GM21528 (cell line): ENCODE results near the gene CD46.
"Not testable (repeated sequence)": the region's sequence is repeated elsewhere in the genome, so short reads cannot be mapped to it uniquely, and the experiment has no call there.

Experiments
- ATAC-seq: cut with Tn5 transposase; IDR thresholded peaks from one replicate; pipeline ENCODE4 v1.9.1; 2021; ENCODE audit warnings: mild to moderate bottlenecking, moderate library complexity; ENCODE audit not compliant: unreplicated experiment, low FRiP score

CD46 gene

GRCh38 chr1:207751790-207752455, at the start of gene CD46:
CD46 (plus strand) TSS chr1:207752054; CDS start chr1:207752213, 159 bp downstream.
- peak; percentile 95 for ATAC-seq

- ATAC-seq: no peak
These were observed 49.5 kb upstream of the CD46 start for GRCh38 chr1:207702317-207702716.

GRCh38 chr1:207703712-207704111, 48.1 kb upstream of the CD46 start:
- ATAC-seq: no peak

- ATAC-seq: not testable (repeated sequence)
These were observed 43.9 kb upstream of the CD46 start for GRCh38 chr1:207708004-207708403.

- no peak for ATAC-seq
These were observed 40.6 kb upstream of the CD46 start for GRCh38 chr1:207711285-207711684.

- ATAC-seq: not testable (repeated sequence)
These were observed 39.2 kb upstream of the CD46 start for GRCh38 chr1:207712701-207713100.

- no peak for ATAC-seq
These were observed 38.3 kb upstream of the CD46 start for GRCh38 chr1:207713529-207713928.

- no peak for ATAC-seq
These were observed 32.6 kb upstream of the CD46 start for GRCh38 chr1:207719234-207719633.

GRCh38 chr1:207728200-207728858, 23.5 kb upstream of the CD46 start:
- not testable (repeated sequence) for ATAC-seq

GRCh38 chr1:207737503-207738157, 14.2 kb upstream of the CD46 start:
- ATAC-seq: not testable (repeated sequence)

GRCh38 chr1:207738158-207738659, 13.6 kb upstream of the CD46 start:
- not testable (repeated sequence) for ATAC-seq

GRCh38 chr1:207740207-207740606, 11.6 kb upstream of the CD46 start:
- ATAC-seq: no peak

- no peak for ATAC-seq
These were observed 8.9 kb upstream of the CD46 start for GRCh38 chr1:207742850-207743555.

GRCh38 chr1:207744000-207744534, 7.8 kb upstream of the CD46 start:
- ATAC-seq: no peak

GRCh38 chr1:207745285-207745684, 6.6 kb upstream of the CD46 start:
- ATAC-seq: no peak

GRCh38 chr1:207745839-207746767, 5.8 kb upstream of the CD46 start:
- no peak for ATAC-seq

- ATAC-seq: no peak
These were observed 4.0 kb upstream of the CD46 start for GRCh38 chr1:207747627-207748492.

- ATAC-seq: no peak
These were observed 2.9 kb upstream of the CD46 start for GRCh38 chr1:207748737-207749528.
